Sigmoid colon (tissue), 7 donors: ENCODE measurements around the gene GZF1. TPM values are rescaled to one million over a fixed set of nuclear protein-coding genes. Genes with fewer than 3 reads are reported as not detected.

Experiments
- DNase-seq: peaks from one replicate; pipeline ENCODE4 v3.0.0-alpha.2; 2019
- H3K27ac ChIP-seq, 4 donors: fragments of 200-600 bp; sonication (generic); one replicate each; pipeline ENCODE4 v1.5.1; 2016 to 2019; ENCODE audit warnings: mild to moderate bottlenecking in 1 of 4
- H3K27me3 ChIP-seq, 3 donors: fragments of 200-600 bp; sonication (generic); one replicate each; pipeline ENCODE4 v1.5.1; 2019; ENCODE audit warnings: mild to moderate bottlenecking in 1 of 3
- H3K36me3 ChIP-seq, 4 donors: fragments of 200-600 bp; sonication (generic); one replicate each; pipeline ENCODE4 v1.5.1; 2016 to 2019
- H3K4me1 ChIP-seq, 4 donors: fragments of 200-600 bp; sonication (generic); one replicate each; pipeline ENCODE4 v1.5.1; 2017 to 2019
- H3K4me3 ChIP-seq, 4 donors: fragments of 200-600 bp; sonication (generic); one replicate each; pipeline ENCODE4 v1.5.1; 2017 to 2019; ENCODE audit warnings: mild to moderate bottlenecking in 2 of 4, moderate library complexity in 1 of 4
- H3K9me3 ChIP-seq, 4 donors: fragments of 200-600 bp in 3 of 4; sonication (generic) in 3 of 4; one replicate each; pipeline versions ENCODE4 v1.5.1 to v1.6.1; 2013 to 2019
- EP300 ChIP-seq, 4 donors: sonication (generic); formaldehyde crosslinking; IDR thresholded peaks; one replicate each; pipeline ENCODE4 v1.6.1; 2017; ENCODE audit warnings: antibody characterized with exemption in 4 of 4
- POLR2A ChIP-seq, 2 donors: fragments of 450-650 bp; IDR thresholded peaks; one replicate each; pipeline ENCODE4 v1.6.1; 2016; ENCODE audit warnings: antibody characterized with exemption in 2 of 2, mild to moderate bottlenecking in 2 of 2, moderate library complexity in 2 of 2
- POLR2AphosphoS5 ChIP-seq, 4 donors: sonication (generic); formaldehyde crosslinking; IDR thresholded peaks; one replicate each; pipeline ENCODE4 v1.6.1; 2017; ENCODE audit warnings: antibody characterized with exemption in 4 of 4
- WGBS, 2 donors: extraction: QIAGEN DNeasy Blood & Tissue Kit; methylation state at CpG; one replicate each; pipeline ENCODE4 v1.1.7; 2013; 5-methylcytosine and 5-hydroxymethylcytosine counted together
- intact Hi-C: fragments of 100-400 bp; cut with DNase I; formaldehyde crosslinking; loops from one replicate; pipeline ENCODE4 v1.15.1; 2023
- polyA plus RNA-seq, 3 donors: library from polyadenylated mRNA; stranded (reverse); fragments of 200-250 nt; gene quantifications; one replicate each; pipeline ENCODE4 v1.2.3, GENCODE V29; 2013
- total RNA-seq, 4 donors: library from RNA; depleted of rRNA; stranded (reverse); fragments of >200 nt; gene quantifications; one replicate each; pipeline ENCODE4 v1.1.0, GENCODE V29; 2016
- TF ChIP-seq, protein P1 (sequence below), 4 experiments: fragments of 450-650 bp in 3 of 4; fragments of 200-600 bp in 1 of 4; IDR thresholded peaks; one replicate each; pipeline ENCODE4 v1.5.1; 2016 to 2019; ENCODE audit warnings: antibody characterized with exemption in 4 of 4, mild to moderate bottlenecking in 3 of 4, moderate library complexity in 2 of 4
- donor health status: healthy with polysubstance abuse.
- donor health status: Bipolar disorder and iron deficiency.
- donor health status: healthy.

Gene GZF1
- total and polyA plus RNA-seq, 7 donors = 2.4 to 17.5 (median 13.0) TPM

DNA sequence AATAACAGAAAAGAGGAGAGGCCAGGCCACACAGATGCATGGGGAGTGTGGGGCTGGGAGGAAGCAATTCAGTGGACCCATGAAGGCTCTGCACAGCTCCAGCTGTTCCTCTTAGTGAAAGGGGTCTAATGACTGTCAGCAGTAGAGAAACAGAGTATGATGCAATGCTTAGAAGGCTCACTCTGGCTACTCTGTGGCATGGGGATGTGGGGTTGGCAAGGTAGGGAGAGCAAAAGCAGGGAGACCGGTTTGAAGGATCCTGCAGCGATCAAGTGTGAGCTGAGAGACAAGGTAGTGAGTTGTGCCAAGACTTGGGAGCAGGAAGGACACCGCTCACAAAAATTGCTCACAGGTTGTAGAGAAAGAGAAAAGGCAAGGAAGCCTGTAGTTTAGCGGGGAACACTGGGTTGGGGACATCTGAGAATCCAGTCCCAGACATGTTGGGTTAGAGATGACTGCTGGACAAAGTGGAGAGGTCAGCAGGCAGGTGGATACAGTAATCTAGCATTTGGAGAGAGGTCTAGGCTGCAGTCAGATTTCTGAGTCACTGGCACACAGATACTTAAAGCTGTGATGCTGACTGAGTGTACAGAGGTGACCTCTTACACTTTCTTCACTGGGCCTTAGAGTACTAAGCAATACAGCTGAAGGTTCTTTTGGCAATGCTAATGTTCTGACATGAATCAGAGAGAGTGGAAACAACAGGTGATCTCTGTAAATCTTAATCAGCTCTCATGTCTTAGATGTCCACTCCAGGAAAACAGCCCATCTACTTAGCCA is 32.2 kb downstream of the GZF1 start:
- Histone ChIP-seq H3K4me3 (no peak overlapping the region), H3K4me1 (peaks cover 0 to 9% (median 4%) of the 10 kb centered on the region in 4 donors), H3K36me3 (peaks cover 0 to 52% (median 11%) of the 10 kb centered on the region in 4 donors), H3K9me3 (no peaks in the 10 kb centered on the region), H3K27me3 (no peaks in the 10 kb centered on the region), H3K27ac (no peak overlapping the region)
- intact Hi-C loops = no loop called here
- DNase-seq = no peak
- WGBS, 2 donors = 97% methylated on average over 4 of the region's 4 CpGs
- TF ChIP-seq POLR2A (IDR thresholded peaks at IDR 0.05) = no peak
- TF ChIP-seq, protein P1, sequence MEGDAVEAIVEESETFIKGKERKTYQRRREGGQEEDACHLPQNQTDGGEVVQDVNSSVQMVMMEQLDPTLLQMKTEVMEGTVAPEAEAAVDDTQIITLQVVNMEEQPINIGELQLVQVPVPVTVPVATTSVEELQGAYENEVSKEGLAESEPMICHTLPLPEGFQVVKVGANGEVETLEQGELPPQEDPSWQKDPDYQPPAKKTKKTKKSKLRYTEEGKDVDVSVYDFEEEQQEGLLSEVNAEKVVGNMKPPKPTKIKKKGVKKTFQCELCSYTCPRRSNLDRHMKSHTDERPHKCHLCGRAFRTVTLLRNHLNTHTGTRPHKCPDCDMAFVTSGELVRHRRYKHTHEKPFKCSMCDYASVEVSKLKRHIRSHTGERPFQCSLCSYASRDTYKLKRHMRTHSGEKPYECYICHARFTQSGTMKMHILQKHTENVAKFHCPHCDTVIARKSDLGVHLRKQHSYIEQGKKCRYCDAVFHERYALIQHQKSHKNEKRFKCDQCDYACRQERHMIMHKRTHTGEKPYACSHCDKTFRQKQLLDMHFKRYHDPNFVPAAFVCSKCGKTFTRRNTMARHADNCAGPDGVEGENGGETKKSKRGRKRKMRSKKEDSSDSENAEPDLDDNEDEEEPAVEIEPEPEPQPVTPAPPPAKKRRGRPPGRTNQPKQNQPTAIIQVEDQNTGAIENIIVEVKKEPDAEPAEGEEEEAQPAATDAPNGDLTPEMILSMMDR (IDR thresholded peaks at IDR 0.05) = no peak
- TF ChIP-seq POLR2AphosphoS5 (IDR thresholded peaks at IDR 0.05) = no peak
- no peak for TF ChIP-seq EP300 (IDR thresholded peaks at IDR 0.05)

DNA sequence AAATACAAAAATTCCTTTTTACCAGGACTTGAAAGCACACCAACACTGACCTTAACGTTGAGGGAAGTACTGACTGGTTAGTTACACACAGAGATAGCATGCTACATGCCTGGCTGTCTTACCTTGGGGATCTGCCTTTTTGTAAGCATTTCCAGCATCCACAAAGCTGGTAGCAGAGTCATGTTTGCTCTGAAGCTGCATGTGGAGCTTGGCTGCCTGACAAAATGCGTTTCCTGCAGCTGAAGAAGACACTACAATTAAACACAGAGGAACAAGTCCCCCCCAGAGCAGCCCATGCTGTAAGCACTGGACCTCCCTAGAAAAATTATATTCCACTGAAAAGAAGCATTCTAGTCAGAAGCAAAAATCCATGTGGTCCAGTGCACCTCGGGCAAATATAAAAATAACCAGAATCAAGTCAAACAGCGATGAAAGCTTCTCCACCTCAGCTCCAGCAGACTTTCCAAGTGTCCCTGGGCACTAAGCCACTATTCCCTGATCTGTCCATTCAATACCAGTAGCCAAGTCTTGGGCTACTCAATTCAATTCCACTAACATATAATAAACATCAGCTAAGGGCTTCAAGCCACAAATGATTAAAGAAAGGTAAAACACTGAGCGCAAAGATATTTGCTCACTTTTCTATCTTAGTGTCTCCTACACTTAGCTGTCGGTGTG is 35.1 kb downstream of the GZF1 start:
- Histone ChIP-seq H3K27ac (no peak overlapping the region), H3K27me3 (no peaks in the 10 kb centered on the region), H3K4me3 (no peak overlapping the region), H3K36me3 (peaks cover 0 to 45% (median 9%) of the 10 kb centered on the region in 4 donors), H3K4me1 (peaks cover 0 to 9% (median 4%) of the 10 kb centered on the region in 4 donors), H3K9me3 (no peaks in the 10 kb centered on the region)
- intact Hi-C loops = no loop called here
- TF ChIP-seq EP300 (IDR thresholded peaks at IDR 0.05) (no peak), POLR2A (IDR thresholded peaks at IDR 0.05) (no peak), POLR2AphosphoS5 (IDR thresholded peaks at IDR 0.05) (no peak)
- TF ChIP-seq, protein P1 (IDR thresholded peaks at IDR 0.05) = no peak
- DNase-seq = no peak
- 74 to 81% methylated on average over 6 of the region's 6 CpGs for WGBS, 2 donors

DNA sequence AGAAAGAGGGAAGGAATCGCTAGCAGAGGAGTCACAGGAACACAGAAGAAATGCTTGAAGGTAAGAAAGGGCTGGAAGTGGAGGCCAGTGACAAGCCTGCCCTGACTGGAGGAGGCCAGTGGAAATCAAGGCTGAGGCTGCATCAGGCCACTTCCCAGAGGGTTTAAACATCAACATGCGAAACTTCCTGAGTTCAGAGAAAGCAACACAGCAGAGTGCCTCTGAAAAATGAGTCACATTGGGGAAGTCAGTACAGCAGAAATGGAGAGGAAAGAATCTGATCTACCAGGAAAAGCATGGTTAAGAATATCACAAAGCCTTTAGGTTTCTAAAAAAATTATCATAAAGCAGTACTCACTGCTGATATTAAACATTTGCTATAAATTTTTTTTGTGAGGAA is 36.0 kb downstream of the GZF1 start:
- intact Hi-C loops = no loop called here
- Histone ChIP-seq H3K36me3 (peaks cover 0 to 42% (median 6%) of the 10 kb centered on the region in 4 donors), H3K4me3 (no peak overlapping the region), H3K9me3 (no peaks in the 10 kb centered on the region), H3K4me1 (peaks cover 0 to 12% (median 4%) of the 10 kb centered on the region in 4 donors), H3K27me3 (no peaks in the 10 kb centered on the region), H3K27ac (no peak overlapping the region)
- WGBS, 2 donors = 83 to 90% methylated on average over 2 of the region's 2 CpGs
- TF ChIP-seq EP300 (IDR thresholded peaks at IDR 0.05) (no peak), POLR2A (IDR thresholded peaks at IDR 0.05) (no peak), POLR2AphosphoS5 (IDR thresholded peaks at IDR 0.05) (no peak)
- TF ChIP-seq, protein P1 (IDR thresholded peaks at IDR 0.05) = no peak
- no peak for DNase-seq

DNA sequence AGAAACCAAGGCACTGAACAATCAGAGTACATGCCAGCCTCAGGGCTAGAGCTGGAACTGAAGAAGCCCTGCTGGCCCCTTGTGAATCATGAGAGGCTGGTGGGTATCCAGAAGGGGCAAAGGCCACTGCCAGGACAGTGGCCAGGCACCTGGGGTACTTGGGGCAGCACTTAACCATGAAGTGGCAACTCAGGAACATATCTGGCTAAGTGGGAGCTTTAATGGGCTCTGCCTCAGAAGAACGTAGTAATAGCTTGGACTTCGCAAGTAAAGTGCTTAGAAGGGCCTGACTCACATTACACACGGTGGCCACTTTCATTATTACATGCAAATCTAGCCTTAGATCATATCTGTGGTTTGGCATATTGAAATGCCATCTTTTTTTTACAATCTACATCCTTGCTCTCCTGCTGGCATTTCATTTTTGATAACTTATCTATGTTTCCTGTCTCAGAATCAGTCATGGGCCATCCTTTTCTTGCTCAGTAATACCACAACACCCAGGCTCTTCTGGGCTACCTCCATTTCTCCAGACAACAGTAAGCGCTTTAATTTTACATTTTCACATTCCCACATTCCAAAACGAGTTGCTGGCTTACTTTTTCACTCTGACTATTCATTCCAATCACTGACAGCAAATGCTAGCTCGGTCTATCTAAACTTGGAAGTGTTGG is 37.7 kb downstream of the GZF1 start:
- peaks cover 0 to 28% (median 14%) of the 10 kb centered on the region in 4 donors for H3K4me1 ChIP-seq
- peaks cover 0 to 24% (median 0%) of the 10 kb centered on the region in 4 donors for H3K36me3 ChIP-seq
- intact Hi-C loops = no loop called here
- no peak for DNase-seq
- WGBS, 2 donors = 77 to 78% methylated on average over 6 of the region's 6 CpGs
- no peak overlapping the region for H3K4me3 ChIP-seq
- no peaks in the 10 kb centered on the region for H3K27me3 ChIP-seq
- TF ChIP-seq POLR2A (IDR thresholded peaks at IDR 0.05) (no peak), EP300 (IDR thresholded peaks at IDR 0.05) (no peak), POLR2AphosphoS5 (IDR thresholded peaks at IDR 0.05) (no peak)
- TF ChIP-seq, protein P1 (IDR thresholded peaks at IDR 0.05) = no peak
- no peak overlapping the region for H3K27ac ChIP-seq
- no peaks in the 10 kb centered on the region for H3K9me3 ChIP-seq
